Measurements from ENCODE around the gene ALOX5AP. TPM values are rescaled to one million over a fixed set of nuclear protein-coding genes. Genes with fewer than 3 reads are reported as not detected.

ALOX5AP gene
- total and polyA plus RNA-seq, 5 donors from 2014 or later: 80.4 to 544 (median 363) TPM

DNA sequence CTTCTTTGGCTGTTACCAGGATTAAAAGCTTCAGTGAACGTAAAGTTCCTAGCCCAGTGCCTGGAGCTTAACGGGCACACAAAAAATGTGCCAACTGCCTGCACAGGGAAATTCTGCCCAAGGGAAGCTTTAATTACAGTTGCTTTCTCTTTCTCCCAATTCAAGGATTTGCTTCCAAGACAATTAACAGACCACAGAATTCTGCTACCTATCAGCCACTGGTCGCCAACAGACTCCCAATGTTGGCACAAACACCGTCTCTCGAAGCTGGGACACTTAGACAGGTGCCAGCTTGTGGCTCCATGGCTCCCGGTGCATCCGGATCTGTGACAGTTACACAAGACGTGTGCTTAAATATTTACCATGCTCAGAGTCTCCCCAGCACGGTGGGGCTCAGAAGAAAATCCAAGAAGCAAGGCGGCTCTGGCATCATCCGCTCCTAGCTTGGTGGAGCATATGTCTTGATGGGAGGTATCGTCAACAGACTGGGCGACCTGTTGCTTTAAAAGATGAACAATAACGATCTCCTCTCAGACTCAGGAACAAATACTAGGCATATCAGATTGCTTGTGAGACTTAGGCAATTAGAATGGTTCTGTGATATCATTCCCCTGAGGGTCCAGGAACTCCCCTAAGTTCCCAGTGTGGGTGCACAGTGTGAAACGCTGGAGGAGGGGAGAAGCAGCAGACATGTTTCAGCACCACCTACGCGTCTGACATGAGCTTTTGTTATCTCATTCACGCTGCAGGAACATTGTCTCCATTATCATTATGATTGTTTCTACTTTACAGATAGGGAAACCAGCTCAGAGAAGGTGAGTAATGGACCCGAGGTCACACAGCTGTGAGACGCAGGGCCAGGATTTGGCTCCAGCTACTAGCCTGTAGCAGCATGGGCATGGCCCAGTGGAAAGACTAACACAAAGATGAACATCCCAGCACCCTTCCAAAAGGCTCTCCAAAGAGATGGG, 61.6 kb downstream of the ALOX5AP start:
- H3K9me3 ChIP-seq (ENCODE audit: control insufficient read depth in 2 of 2, low read length in 2 of 2): no peaks in the 10 kb centered on the region
- Mint-ChIP-seq H3K4me1 (peaks cover 16 to 24% (median 19%) of the 10 kb centered on the region in 4 donors), H3K27me3 (no peaks in the 10 kb centered on the region), H3K9me3 (no peaks in the 10 kb centered on the region), H3K4me3 (peak overlapping the region; percentile 5 to 75 (median 41)), H3K27ac (peak overlapping the region; percentile 43 to 68 (median 60)), H3K36me3 (no peaks in the 10 kb centered on the region)
- H3K36me3 ChIP-seq (ENCODE audit: control insufficient read depth, insufficient read depth, low read length): no peaks in the 10 kb centered on the region
- DNase-seq: no peak
- peaks cover 10% of the 10 kb centered on the region for H3K4me1 ChIP-seq (ENCODE audit: control insufficient read depth, insufficient read depth, low read length, poor library complexity, severe bottlenecking)
- H3K27me3 ChIP-seq (ENCODE audit: control insufficient read depth, insufficient read depth, low read length): no peaks in the 10 kb centered on the region
- peak overlapping the region; percentile 58 for H3K4me3 ChIP-seq (ENCODE audit: low read depth, low read length)
- ATAC-seq (ENCODE audit: low read depth in 2 of 2): no peak
- no peak overlapping the region for H3K27ac ChIP-seq (ENCODE audit: insufficient read depth, low read length, poor library complexity, severe bottlenecking)

DNA sequence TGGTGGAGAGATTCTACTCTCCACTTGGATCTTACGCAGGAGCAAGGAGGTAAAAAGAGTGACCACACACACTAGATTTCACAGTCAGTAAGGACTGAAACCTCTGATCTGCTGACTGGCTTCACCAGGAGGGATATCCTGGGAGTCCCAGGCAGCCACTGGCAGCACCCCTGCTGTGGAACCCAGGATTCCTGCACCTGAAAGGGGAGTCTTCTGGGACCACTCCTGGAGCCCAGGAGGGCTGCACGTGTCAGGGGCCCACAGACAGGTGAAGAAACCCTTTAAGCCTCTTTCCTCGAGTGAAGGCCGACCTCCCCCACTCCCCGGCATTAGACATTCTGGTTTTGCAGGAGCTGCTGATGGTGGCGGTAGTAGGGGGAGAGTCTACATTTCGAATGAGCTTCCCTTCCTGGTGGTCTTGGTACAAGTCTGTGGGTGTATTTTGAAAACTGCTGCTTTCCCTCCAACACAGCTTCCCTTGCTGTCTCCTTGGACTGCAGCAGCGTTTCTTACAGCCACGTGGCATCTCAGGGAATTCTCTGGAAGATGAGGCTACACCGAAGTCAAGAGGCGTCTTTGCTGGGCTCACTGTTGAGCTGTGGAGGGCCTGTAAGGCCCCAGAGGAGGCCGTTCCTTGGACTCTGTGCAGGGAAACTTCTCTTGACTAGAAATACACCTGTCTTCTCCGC, 62.6 kb downstream of the ALOX5AP start:
- peaks cover 5% of the 10 kb centered on the region for H3K27me3 Mint-ChIP-seq
- H3K36me3 Mint-ChIP-seq: no peaks in the 10 kb centered on the region
- H3K27ac Mint-ChIP-seq: peak overlapping the region in 1 of 3 donors; percentile 43
- no peaks in the 10 kb centered on the region for H3K9me3 Mint-ChIP-seq
- Histone ChIP-seq H3K27ac (ENCODE audit: insufficient read depth, low read length, poor library complexity, severe bottlenecking) (no peak overlapping the region), H3K4me3 (ENCODE audit: low read depth, low read length) (no peak overlapping the region), H3K4me1 (ENCODE audit: control insufficient read depth, insufficient read depth, low read length, poor library complexity, severe bottlenecking) (peaks cover 16% of the 10 kb centered on the region), H3K9me3 (ENCODE audit: control insufficient read depth in 2 of 2, low read length in 2 of 2) (no peaks in the 10 kb centered on the region), H3K27me3 (ENCODE audit: control insufficient read depth, insufficient read depth, low read length) (no peaks in the 10 kb centered on the region), H3K36me3 (ENCODE audit: control insufficient read depth, insufficient read depth, low read length) (no peaks in the 10 kb centered on the region)
- DNase-seq: no peak
- no peak for ATAC-seq (ENCODE audit: low read depth in 2 of 2)
- peaks cover 19 to 29% (median 24%) of the 10 kb centered on the region in 4 donors for H3K4me1 Mint-ChIP-seq
- no peak overlapping the region for H3K4me3 Mint-ChIP-seq

DNA sequence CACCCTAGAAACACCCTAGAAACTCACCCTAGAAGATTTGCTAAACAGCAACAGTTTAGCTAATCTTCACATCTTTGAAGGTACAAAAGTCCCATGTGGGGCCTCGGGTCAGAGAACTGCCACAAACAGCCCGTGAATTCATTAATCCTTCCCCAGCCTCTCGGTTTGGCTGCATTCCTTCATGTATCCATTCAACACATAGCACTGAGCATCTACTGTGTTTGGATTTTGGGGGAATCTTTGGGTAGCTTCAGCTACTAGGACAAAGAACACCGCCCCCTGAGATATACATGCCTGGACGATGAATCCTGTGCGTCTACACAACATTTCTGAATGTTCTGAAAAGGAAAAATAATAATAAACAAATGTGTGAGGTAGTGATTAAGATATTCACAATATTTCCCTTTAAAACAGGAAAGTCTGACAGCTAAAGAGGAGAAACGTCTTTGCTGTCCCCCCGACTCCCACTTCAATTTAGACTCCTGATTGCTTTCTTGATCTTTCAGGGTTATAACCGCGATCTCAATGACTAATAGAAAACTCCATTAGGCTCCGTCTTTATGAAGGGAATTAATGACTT, 63.5 kb downstream of the ALOX5AP start:
- ATAC-seq (ENCODE audit: low read depth in 2 of 2) (no peak), DNase-seq (no peak)
- Histone ChIP-seq H3K4me1 (ENCODE audit: control insufficient read depth, insufficient read depth, low read length, poor library complexity, severe bottlenecking) (peaks cover 19% of the 10 kb centered on the region), H3K9me3 (ENCODE audit: control insufficient read depth in 2 of 2, low read length in 2 of 2) (no peaks in the 10 kb centered on the region), H3K36me3 (ENCODE audit: control insufficient read depth, insufficient read depth, low read length) (no peaks in the 10 kb centered on the region), H3K4me3 (ENCODE audit: low read depth, low read length) (no peak overlapping the region), H3K27me3 (ENCODE audit: control insufficient read depth, insufficient read depth, low read length) (no peaks in the 10 kb centered on the region), H3K27ac (ENCODE audit: insufficient read depth, low read length, poor library complexity, severe bottlenecking) (no peak overlapping the region)
- Mint-ChIP-seq H3K4me3 (no peak overlapping the region), H3K27ac (peak overlapping the region in 1 of 3 donors; percentile 26), H3K36me3 (no peaks in the 10 kb centered on the region), H3K9me3 (no peaks in the 10 kb centered on the region), H3K4me1 (peaks cover 20 to 30% (median 26%) of the 10 kb centered on the region in 4 donors), H3K27me3 (peaks cover 5% of the 10 kb centered on the region)

DNA sequence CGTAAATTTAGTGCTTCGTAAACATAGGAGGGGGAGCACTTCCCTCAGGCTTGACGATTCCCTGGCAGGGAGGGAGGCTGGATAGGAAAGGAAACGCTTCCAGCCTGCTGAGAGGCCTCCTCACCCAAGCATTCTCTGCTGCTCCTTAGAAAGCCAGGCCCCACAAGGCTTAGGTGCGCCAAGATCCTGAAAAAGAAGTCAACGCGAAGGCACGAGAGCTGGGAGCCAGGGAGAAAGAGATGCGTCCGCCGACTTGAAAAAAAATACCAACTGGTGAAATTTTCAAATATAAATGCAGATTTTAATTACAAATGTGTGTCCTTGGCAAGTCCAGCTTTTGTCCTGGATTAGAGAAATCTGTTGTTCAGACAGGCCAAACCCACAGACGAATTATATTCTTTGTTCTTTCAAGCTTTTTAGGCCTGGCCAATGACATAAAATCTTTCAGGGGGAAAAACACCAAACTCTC, 64.0 kb downstream of the ALOX5AP start:
- Histone ChIP-seq H3K27me3 (ENCODE audit: control insufficient read depth, insufficient read depth, low read length) (no peaks in the 10 kb centered on the region), H3K9me3 (ENCODE audit: control insufficient read depth in 2 of 2, low read length in 2 of 2) (no peaks in the 10 kb centered on the region), H3K4me3 (ENCODE audit: low read depth, low read length) (no peak overlapping the region), H3K4me1 (ENCODE audit: control insufficient read depth, insufficient read depth, low read length, poor library complexity, severe bottlenecking) (peaks cover 19% of the 10 kb centered on the region), H3K36me3 (ENCODE audit: control insufficient read depth, insufficient read depth, low read length) (no peaks in the 10 kb centered on the region), H3K27ac (ENCODE audit: insufficient read depth, low read length, poor library complexity, severe bottlenecking) (no peak overlapping the region)
- no peak overlapping the region for H3K4me3 Mint-ChIP-seq
- H3K36me3 Mint-ChIP-seq: no peaks in the 10 kb centered on the region
- ATAC-seq (ENCODE audit: low read depth in 2 of 2): no peak
- H3K27ac Mint-ChIP-seq: peak overlapping the region in 1 of 3 donors; percentile 26
- DNase-seq: no peak
- no peaks in the 10 kb centered on the region for H3K9me3 Mint-ChIP-seq
- H3K27me3 Mint-ChIP-seq: peaks cover 5% of the 10 kb centered on the region
- H3K4me1 Mint-ChIP-seq: peaks cover 20 to 30% (median 26%) of the 10 kb centered on the region in 4 donors

DNA sequence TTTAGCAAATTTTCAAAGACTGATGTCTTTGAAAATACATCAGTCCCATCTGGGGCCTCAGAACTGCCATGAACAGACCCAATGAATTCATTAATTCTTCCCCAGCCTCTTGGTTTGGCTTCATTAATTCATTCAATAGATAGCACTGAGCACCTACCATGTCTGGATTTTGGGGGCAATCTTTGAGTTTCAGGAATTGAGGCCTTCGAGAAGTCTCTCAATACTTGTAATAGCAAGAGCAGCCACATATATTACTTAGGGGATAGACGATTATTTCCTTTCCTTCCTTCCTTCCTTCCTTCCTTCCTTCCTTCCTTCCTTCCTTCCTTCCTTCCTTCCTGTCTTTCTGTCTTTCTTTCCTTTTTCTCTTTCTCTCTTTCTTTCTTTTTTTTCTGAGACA, 64.8 kb downstream of the ALOX5AP start:
- H3K4me1 Mint-ChIP-seq: peaks cover 20 to 28% (median 24%) of the 10 kb centered on the region in 4 donors
- no peak overlapping the region for H3K27ac ChIP-seq (ENCODE audit: insufficient read depth, low read length, poor library complexity, severe bottlenecking)

DNA sequence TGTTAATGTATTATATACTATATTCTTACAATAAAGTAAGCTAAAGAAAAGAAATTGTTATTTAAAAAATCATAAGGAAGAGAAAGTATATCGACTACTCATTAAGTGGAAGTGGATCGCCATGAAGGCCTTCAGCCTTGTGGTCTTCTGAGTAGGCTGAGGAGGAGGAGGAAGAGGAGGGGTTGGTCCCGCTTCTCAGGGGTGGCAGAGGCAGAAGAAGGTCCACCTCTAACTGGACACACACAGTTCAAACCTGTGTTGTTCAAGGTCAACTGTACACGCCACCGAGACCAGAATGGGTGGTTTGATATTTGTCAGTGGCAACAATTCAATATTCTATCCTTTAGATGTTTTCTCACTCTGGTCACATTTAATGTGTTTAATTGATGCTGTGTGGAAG, 67.2 kb downstream of the ALOX5AP start:
- H3K27me3 ChIP-seq (ENCODE audit: control insufficient read depth, insufficient read depth, low read length): no peaks in the 10 kb centered on the region
- ATAC-seq (ENCODE audit: low read depth in 2 of 2): no peak
- Mint-ChIP-seq H3K9me3 (no peaks in the 10 kb centered on the region), H3K4me3 (no peak overlapping the region), H3K4me1 (peaks cover 6 to 13% (median 6%) of the 10 kb centered on the region in 4 donors), H3K27me3 (peaks cover 5% of the 10 kb centered on the region), H3K36me3 (no peaks in the 10 kb centered on the region), H3K27ac (peak overlapping the region in 1 of 3 donors; percentile 52)
- H3K9me3 ChIP-seq (ENCODE audit: control insufficient read depth in 2 of 2, low read length in 2 of 2): no peaks in the 10 kb centered on the region
- no peak overlapping the region for H3K4me3 ChIP-seq (ENCODE audit: low read depth, low read length)
- no peaks in the 10 kb centered on the region for H3K36me3 ChIP-seq (ENCODE audit: control insufficient read depth, insufficient read depth, low read length)
- no peak overlapping the region for H3K27ac ChIP-seq (ENCODE audit: insufficient read depth, low read length, poor library complexity, severe bottlenecking)
- peaks cover 9% of the 10 kb centered on the region for H3K4me1 ChIP-seq (ENCODE audit: control insufficient read depth, insufficient read depth, low read length, poor library complexity, severe bottlenecking)
- DNase-seq: no peak

More for the DNA sequence above, 64.8 kb downstream of the ALOX5AP start:
- H3K4me3 Mint-ChIP-seq: no peak overlapping the region
- peak overlapping the region in 1 of 3 donors; percentile 20 for H3K27ac Mint-ChIP-seq
- no peaks in the 10 kb centered on the region for H3K9me3 Mint-ChIP-seq
- ATAC-seq (ENCODE audit: low read depth in 2 of 2): no peak
- H3K36me3 Mint-ChIP-seq: no peaks in the 10 kb centered on the region
- peaks cover 19% of the 10 kb centered on the region for H3K4me1 ChIP-seq (ENCODE audit: control insufficient read depth, insufficient read depth, low read length, poor library complexity, severe bottlenecking)
- no peak overlapping the region for H3K4me3 ChIP-seq (ENCODE audit: low read depth, low read length)
- peaks cover 5% of the 10 kb centered on the region for H3K27me3 Mint-ChIP-seq
- H3K9me3 ChIP-seq (ENCODE audit: control insufficient read depth in 2 of 2, low read length in 2 of 2): no peaks in the 10 kb centered on the region
- no peaks in the 10 kb centered on the region for H3K27me3 ChIP-seq (ENCODE audit: control insufficient read depth, insufficient read depth, low read length)
- H3K36me3 ChIP-seq (ENCODE audit: control insufficient read depth, insufficient read depth, low read length): no peaks in the 10 kb centered on the region
- DNase-seq: no peak

DNA sequence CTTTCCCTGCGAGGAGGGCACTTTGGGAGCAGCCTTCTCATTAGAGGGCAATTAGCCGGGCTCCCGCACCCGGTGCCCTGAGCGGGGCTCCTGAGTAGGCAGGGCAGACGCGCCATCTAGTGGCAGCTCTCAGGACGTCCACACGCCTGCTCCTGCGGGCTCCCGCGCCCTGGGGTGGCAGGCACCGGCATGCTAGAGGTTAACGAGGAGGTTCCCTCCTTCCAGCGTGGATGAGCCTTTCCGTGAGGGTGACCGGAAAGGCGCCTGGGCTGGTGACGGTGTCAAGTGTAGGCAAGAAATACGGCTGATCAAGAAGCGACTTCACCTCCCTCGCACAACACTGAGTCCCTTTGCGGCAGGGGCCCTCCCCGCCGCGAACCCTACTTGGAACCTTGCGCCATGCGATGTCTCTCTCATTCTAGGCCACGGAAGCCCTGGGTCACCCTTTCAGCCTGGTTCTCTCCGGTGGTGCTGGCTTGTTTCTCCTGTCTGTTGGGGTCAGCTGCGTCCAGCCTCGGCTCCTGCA, 67.7 kb downstream of the ALOX5AP start:
- DNase-seq (peak; percentile 61 to 81 (median 73)), ATAC-seq (ENCODE audit: low read depth in 2 of 2) (peak; percentile 90 to 96)
- Histone ChIP-seq H3K4me3 (ENCODE audit: low read depth, low read length) (no peak overlapping the region), H3K36me3 (ENCODE audit: control insufficient read depth, insufficient read depth, low read length) (no peaks in the 10 kb centered on the region), H3K9me3 (ENCODE audit: control insufficient read depth in 2 of 2, low read length in 2 of 2) (no peaks in the 10 kb centered on the region), H3K4me1 (ENCODE audit: control insufficient read depth, insufficient read depth, low read length, poor library complexity, severe bottlenecking) (peaks cover 9% of the 10 kb centered on the region), H3K27ac (ENCODE audit: insufficient read depth, low read length, poor library complexity, severe bottlenecking) (no peak overlapping the region), H3K27me3 (ENCODE audit: control insufficient read depth, insufficient read depth, low read length) (no peaks in the 10 kb centered on the region)
- Mint-ChIP-seq H3K9me3 (no peaks in the 10 kb centered on the region), H3K4me3 (peak overlapping the region in 1 of 4 donors; percentile 22), H3K36me3 (no peaks in the 10 kb centered on the region), H3K4me1 (peaks cover 6 to 13% (median 6%) of the 10 kb centered on the region in 4 donors), H3K27me3 (peaks cover 5% of the 10 kb centered on the region), H3K27ac (peak overlapping the region in 1 of 3 donors; percentile 52)
